Omental fat pad (tissue), 4 donors: Measurements from ENCODE around the gene ZNF496. TPM values are rescaled to one million over a fixed set of nuclear protein-coding genes. Genes with fewer than 3 reads are reported as not detected.
"Not testable (repeated sequence)": the region's sequence is repeated elsewhere in the genome, so short reads cannot be mapped to it uniquely, and the experiment has no call there.

Source experiments
- ATAC-seq: fragments of 150-250 bp; one replicate; pipeline ENCODE4 v1.9.1; 2016; ENCODE audit warnings: mild to moderate bottlenecking, moderate library complexity; ENCODE audit not compliant: low FRiP score
- DNase-seq: peaks from one replicate; pipeline ENCODE4 v3.0.0-alpha.2; 2019; ENCODE audit warnings: low spot score
- CTCF ChIP-seq, 3 donors: fragments of 450-650 bp; IDR thresholded peaks; one replicate each; pipeline ENCODE4 v1.5.1; 2016 to 2017; ENCODE audit warnings: antibody characterized with exemption in 3 of 3, mild to moderate bottlenecking in 3 of 3, moderate library complexity in 2 of 3
- total RNA-seq, 4 donors: library from RNA; depleted of rRNA; stranded (reverse); fragments of >200 nt; gene quantifications; one replicate each; pipeline ENCODE4 v1.1.0, GENCODE V29; 2016

The ZNF496 gene
- total RNA-seq, 4 donors from 2014 or later = 18.8 to 31.5 (median 26.6) TPM

- DNase-seq (no peak), ATAC-seq (peak; percentile 45)
- no peak for TF ChIP-seq CTCF (IDR thresholded peaks at IDR 0.05)
Observed at GRCh38 chr1:247357052-247357780, 25.5 kb upstream of the ZNF496 start.

GRCh38 chr1:247355160-247355559, 23.5 kb upstream of the ZNF496 start:
- not testable (repeated sequence) for ATAC-seq, DNase-seq

GRCh38 chr1:247352175-247352574, 20.5 kb upstream of the ZNF496 start:
- ATAC-seq (no peak), DNase-seq (no peak)
- no peak for TF ChIP-seq CTCF (IDR thresholded peaks at IDR 0.05)

GRCh38 chr1:247350587-247350986, 18.9 kb upstream of the ZNF496 start:
- TF ChIP-seq CTCF (IDR thresholded peaks at IDR 0.05) = no peak
- ATAC-seq = no peak
- DNase-seq = no peak

GRCh38 chr1:247347477-247348222, 16.0 kb upstream of the ZNF496 start:
- no peak for DNase-seq
- ATAC-seq = peak; percentile 60
- no peak for TF ChIP-seq CTCF (IDR thresholded peaks at IDR 0.05)

- TF ChIP-seq CTCF (IDR thresholded peaks at IDR 0.05) = no peak
- no peak for ATAC-seq
- DNase-seq = no peak
Observed at GRCh38 chr1:247345881-247346280, 14.2 kb upstream of the ZNF496 start.

- no peak for DNase-seq
- no peak for TF ChIP-seq CTCF (IDR thresholded peaks at IDR 0.05)
- ATAC-seq = no peak
Observed at GRCh38 chr1:247343801-247344200, 12.1 kb upstream of the ZNF496 start.
